WERI-Rb-1 (cell line): ENCODE data around the gene SVBP.

Experiments
- DNase-seq: peaks from one replicate; pipeline ENCODE4 v3.0.0-alpha.2; 2020
- H3K27ac ChIP-seq: fragments of 250-450 bp; sonication (Bioruptor Pico); 2 replicates; pipeline ENCODE4 v1.5.1; 2020; ENCODE audit warnings: mild to moderate bottlenecking, moderate library complexity
- H3K27me3 ChIP-seq: fragments of 250-450 bp; sonication (Bioruptor Pico); 2 replicates; pipeline ENCODE4 v1.5.1; 2021; ENCODE audit warnings: mild to moderate bottlenecking, low read depth, moderate library complexity; ENCODE audit not compliant: insufficient read depth, severe bottlenecking
- H3K36me3 ChIP-seq: fragments of 250-450 bp; sonication (Bioruptor Pico); 2 replicates; pipeline ENCODE4 v1.5.1; 2020; ENCODE audit warnings: mild to moderate bottlenecking, moderate library complexity
- H3K4me3 ChIP-seq: 2 replicates; pipeline ENCODE4 v1.5.1; 2011; ENCODE audit warnings: low read depth, mild to moderate bottlenecking, control low read depth, low read length
- H3K9me3 ChIP-seq: fragments of 250-450 bp; sonication (Bioruptor Pico); 2 replicates; pipeline ENCODE4 v1.5.1; 2021; ENCODE audit warnings: mild to moderate bottlenecking, moderate library complexity; ENCODE audit not compliant: severe bottlenecking
- TF ChIP-seq, protein P1 (sequence below): IDR thresholded peaks from 2 replicates; pipeline ENCODE4 v1.5.1; 2011; ENCODE audit warnings: low read depth, mild to moderate bottlenecking, control low read depth, inconsistent platforms, low read length

SVBP gene

DNA sequence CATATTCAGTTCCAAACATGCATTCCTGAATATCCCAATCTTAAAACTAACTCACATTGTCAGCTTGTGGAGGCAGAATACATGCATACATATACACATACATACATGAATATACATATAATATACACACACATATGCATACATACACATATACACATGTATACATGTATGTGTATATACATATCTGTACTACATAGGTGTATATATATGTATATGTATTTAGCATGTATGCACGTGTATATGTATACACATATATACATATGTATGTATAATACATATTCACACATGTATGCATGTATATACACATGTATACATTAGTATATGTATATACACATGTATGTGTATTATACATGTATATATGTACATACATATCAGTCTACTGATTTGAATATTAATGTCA, 28.0 kb upstream of the SVBP start:
- no peak overlapping the region for H3K4me3 ChIP-seq
- TF ChIP-seq, protein P1, sequence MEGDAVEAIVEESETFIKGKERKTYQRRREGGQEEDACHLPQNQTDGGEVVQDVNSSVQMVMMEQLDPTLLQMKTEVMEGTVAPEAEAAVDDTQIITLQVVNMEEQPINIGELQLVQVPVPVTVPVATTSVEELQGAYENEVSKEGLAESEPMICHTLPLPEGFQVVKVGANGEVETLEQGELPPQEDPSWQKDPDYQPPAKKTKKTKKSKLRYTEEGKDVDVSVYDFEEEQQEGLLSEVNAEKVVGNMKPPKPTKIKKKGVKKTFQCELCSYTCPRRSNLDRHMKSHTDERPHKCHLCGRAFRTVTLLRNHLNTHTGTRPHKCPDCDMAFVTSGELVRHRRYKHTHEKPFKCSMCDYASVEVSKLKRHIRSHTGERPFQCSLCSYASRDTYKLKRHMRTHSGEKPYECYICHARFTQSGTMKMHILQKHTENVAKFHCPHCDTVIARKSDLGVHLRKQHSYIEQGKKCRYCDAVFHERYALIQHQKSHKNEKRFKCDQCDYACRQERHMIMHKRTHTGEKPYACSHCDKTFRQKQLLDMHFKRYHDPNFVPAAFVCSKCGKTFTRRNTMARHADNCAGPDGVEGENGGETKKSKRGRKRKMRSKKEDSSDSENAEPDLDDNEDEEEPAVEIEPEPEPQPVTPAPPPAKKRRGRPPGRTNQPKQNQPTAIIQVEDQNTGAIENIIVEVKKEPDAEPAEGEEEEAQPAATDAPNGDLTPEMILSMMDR: no peak

DNA sequence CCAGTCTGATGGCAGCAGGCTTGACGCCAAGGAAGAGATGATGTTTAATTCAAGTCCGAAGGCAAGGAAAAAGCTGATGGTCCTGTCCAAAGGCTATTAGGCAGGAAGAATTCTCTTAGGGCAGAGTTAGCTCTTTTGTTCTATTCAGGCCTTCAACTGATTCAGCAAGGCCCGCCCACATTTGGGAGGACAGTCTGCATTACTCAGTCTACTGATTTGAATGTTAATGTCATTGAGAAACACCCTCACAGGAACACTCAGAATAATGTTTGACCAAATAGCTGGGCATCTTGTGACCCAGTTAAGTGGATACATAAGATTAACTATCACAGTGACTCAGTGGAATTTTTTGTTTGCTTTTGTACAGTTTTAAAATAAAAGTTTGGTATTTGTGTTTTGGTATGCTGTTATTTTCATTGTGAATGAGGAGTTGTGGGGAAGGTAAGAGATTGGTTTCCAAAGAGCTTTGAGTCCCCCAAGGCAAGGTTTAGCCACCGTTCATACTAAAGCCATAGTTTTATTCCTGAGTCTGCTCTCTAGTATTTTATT, 27.5 kb upstream of the SVBP start:
- no peak for DNase-seq
- TF ChIP-seq, protein P1: no peak
- Histone ChIP-seq H3K27ac (no peak overlapping the region), H3K9me3 (no peaks in the 10 kb centered on the region), H3K36me3 (peaks cover 6% of the 10 kb centered on the region), H3K4me3 (no peak overlapping the region), H3K27me3 (no peaks in the 10 kb centered on the region)

More for the DNA sequence above, 28.0 kb upstream of the SVBP start:
- no peaks in the 10 kb centered on the region for H3K27me3 ChIP-seq
- H3K27ac ChIP-seq: no peak overlapping the region
- DNase-seq: no peak
- no peaks in the 10 kb centered on the region for H3K9me3 ChIP-seq
- H3K36me3 ChIP-seq: peaks cover 9% of the 10 kb centered on the region

DNA sequence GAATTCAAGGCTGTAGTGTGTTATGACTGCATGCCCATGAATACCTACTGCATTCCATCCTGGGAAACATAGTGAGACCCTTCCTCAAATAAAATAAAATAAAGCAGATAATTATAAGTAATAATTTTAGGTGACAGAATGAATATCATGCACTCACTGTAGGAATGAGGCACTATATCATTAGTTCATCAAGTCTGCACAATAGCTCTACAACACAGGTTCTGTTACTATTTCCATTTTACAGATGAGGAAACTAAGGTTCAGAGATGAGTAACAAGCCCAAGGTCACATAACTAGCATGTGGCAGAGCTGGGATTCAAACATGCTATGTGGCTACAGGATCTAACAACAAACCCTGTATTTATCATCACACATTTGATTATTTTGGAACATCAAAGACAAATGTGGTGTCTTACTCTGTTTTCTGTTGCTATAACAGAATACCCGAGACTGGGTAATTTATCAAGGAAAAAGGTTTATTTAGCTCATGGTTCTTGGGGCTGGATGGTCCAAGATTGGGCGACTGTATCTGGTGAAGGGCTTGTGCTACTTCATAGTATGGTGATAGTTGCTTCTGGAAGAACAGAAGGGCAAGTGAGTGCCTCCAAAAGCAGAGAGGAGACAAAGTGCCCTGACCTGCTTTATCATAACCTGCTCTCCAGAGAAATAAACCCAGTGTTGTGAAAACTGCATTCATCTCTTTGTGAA, 24.4 kb upstream of the SVBP start:
- Histone ChIP-seq H3K27ac (no peak overlapping the region), H3K9me3 (no peaks in the 10 kb centered on the region), H3K27me3 (no peaks in the 10 kb centered on the region), H3K36me3 (no peaks in the 10 kb centered on the region), H3K4me3 (no peak overlapping the region)
- no peak for DNase-seq
- TF ChIP-seq, protein P1: no peak

DNA sequence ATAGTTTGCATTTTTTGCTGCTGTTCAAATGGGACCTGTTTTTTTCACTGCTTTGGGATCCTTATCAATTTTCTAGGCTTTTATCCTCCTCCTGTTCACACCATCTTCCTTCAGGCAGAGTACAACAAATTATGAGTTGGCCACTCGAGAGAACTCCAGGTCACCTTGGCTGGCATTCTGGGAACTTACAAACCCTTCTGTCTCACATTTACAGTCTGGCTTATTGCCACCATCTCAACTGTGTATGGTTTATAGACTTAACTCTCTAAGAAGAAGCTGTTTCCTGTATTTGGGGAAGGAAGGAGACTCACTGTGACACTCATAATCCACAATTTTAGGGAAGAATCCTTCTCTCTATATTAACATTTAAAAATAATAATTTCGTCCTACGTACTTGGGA, 23.8 kb upstream of the SVBP start:
- Histone ChIP-seq H3K36me3 (no peaks in the 10 kb centered on the region), H3K9me3 (no peaks in the 10 kb centered on the region), H3K4me3 (no peak overlapping the region), H3K27me3 (no peaks in the 10 kb centered on the region), H3K27ac (no peak overlapping the region)
- TF ChIP-seq, protein P1: no peak
- no peak for DNase-seq

DNA sequence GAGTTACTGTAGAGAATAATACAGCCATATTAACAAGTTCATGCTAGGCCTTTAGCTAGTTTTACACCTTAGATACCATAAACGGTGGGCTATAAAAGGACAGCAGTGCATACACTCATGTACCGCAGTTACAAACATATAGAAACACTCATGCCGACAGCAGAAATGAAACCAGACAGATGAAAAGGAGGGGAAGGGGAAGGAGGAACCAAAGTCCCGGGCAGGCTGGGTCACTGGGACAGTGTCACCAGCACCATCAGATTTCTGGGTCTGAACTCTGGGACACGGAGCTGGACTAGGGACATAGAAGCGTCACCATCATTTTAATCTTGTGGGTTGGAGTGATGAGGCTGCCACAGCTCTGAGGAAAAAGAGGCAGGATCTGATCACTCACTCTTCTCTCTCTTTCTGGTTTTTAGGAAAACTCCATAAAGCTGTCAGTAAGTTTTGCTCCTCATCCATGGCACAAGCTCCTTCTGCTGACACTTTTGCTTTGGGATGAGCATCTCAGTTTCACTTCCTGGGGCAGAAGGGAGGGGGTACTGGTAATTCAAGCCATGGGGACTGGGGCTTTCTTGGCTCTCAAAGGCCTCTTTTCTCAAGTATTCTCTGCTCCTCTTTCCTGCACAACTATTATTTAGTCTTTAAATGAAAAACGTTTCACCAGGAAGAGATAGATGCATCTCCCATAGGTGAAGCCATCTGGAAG, 21.4 kb upstream of the SVBP start:
- H3K4me3 ChIP-seq: no peak overlapping the region
- no peak overlapping the region; the same call in 1 of the 2 replicates for H3K27ac ChIP-seq
- TF ChIP-seq, protein P1: no peak
- no peaks in the 10 kb centered on the region for H3K27me3 ChIP-seq
- no peaks in the 10 kb centered on the region for H3K9me3 ChIP-seq
- H3K36me3 ChIP-seq: no peaks in the 10 kb centered on the region
- DNase-seq: no peak
